ENCODE data around the gene ADAMTS16.
"Not testable (repeated sequence)": the region's sequence is repeated elsewhere in the genome, so short reads cannot be mapped to it uniquely, and the experiment has no call there.

The ADAMTS16 gene

DNA sequence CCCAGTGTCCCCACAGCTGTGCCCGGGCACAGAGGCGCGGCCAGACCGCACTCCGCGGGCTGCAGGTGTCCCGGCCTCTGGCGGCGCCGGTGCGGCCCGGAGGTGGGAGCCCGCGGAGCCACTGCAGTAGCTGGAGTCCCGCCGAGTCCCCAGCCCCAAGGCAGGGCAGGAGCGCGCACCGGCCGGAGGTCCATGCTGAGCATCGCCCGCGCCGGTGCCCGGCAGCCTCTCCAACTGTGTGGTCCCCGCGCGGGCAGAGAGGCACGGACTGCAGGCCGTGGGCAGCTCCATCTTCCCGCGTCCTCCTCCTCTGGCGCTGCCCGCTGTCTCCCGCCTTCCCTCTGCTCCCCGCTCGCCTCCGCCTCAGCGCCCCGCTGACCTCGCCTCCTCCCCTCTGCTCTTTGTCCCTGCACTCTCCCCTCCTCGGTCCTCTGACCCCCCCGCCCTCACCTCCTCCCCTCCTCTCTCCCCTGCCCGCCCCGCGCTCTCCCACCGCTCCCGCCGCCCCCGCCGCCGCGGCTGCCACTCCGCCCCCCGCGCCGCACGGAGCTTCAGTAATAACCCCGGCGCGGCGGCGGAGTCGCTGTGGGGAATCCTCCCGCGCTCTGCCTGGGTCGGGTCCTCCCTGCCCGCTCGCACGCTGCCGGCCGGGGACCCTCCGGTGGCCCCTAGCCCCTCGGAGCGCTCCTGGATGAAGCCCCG, at the start of gene ADAMTS16:
TSS of gene ADAMTS16 (plus strand) at position 554 of the 702 bp plus-strand sequence. CDS start at position 692, 138 bp downstream.
- no peak for DNase-seq

DNA sequence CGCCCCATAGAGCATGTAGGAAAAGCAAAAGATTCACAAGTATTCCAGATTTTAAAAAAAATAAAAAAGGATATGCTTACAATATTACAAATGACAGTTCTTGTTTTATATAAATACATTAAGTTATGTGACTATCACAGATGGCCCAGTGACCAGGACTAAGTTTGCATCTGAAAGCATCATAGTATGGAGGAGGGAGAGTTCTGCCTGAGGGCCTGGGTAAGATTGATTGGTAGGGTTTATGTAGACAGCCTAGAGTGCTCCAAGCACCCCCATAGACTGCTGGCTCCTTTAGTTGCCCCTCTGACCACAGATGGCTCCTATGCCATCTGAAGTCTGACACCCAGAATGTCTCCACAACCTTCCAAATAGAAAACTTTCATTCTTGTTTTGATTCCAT, 48.0 kb upstream of the ADAMTS16 start:
- no peak for DNase-seq

GRCh38 chr5:5100635-5101034, 39.5 kb upstream of the ADAMTS16 start:
- no peak for DNase-seq

- no peak for DNase-seq
These were observed 38.5 kb upstream of the ADAMTS16 start for GRCh38 chr5:5101676-5102075.

- no peak for DNase-seq
These were observed 36.9 kb upstream of the ADAMTS16 start for GRCh38 chr5:5103245-5103644.

DNA sequence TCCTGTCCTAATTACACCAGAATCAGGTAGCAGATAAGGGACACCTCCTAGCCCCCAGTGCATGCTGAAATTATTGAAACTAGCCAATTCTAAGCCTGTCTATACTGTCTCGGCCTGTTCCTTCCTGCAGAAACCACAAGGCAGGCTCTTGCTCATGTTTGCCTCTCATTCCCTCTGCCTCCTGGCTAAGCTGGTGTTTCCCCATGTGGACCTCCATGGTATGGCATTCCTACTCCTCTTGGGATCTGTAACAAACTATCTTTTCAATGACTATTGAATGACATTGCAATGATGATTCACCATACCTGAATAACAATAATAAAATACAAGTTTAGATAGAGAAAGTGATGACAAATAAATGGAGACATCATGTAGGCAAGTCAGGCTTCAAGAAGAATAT, 35.6 kb upstream of the ADAMTS16 start:
- no peak for DNase-seq

GRCh38 chr5:5105531-5105930, 34.6 kb upstream of the ADAMTS16 start:
- DNase-seq, result no peak

GRCh38 chr5:5116956-5117355, 23.2 kb upstream of the ADAMTS16 start:
- no peak for DNase-seq

DNA sequence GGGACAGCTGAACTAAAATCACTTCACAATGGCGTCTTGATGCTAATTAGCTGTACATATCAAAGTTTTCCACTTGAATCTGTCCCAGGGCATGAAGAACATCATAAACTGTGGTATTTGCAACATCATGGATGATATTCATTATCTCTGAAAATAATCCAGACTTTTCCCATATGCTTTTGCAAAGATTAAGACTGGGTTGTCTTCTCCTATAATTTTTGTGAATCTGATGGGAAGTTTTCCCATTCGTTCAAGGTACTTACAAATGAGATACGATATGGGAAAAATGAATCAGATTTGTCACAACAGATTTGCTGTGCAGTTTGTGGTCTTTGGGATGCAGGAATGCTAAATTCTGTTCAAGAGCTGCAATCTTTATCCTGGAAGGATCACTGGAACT, 17.4 kb upstream of the ADAMTS16 start:
- DNase-seq, result no peak

GRCh38 chr5:5124231-5124630, 15.9 kb upstream of the ADAMTS16 start:
- no peak for DNase-seq

GRCh38 chr5:5126444-5126843, 13.7 kb upstream of the ADAMTS16 start:
- DNase-seq, result no peak

DNA sequence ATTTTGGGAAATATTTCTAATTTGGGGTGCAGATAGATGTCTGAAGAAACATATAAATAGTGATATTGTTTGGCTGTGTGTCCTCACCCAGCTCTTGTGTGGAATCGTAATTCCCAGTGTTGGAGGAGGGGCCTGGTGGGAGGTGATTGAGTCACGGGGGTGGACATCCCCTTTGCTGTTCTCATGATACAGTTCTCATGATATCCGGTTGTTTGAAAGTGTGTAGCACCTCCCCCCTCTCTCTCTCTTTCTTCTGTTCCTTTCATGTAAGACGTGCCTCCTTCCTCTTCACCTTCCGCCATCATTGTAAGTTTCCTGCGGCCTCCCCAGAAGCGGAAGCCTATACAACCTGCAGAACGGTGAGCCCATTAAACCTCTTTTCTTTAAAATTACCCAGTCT, 11.4 kb upstream of the ADAMTS16 start:
- no peak for DNase-seq

DNA sequence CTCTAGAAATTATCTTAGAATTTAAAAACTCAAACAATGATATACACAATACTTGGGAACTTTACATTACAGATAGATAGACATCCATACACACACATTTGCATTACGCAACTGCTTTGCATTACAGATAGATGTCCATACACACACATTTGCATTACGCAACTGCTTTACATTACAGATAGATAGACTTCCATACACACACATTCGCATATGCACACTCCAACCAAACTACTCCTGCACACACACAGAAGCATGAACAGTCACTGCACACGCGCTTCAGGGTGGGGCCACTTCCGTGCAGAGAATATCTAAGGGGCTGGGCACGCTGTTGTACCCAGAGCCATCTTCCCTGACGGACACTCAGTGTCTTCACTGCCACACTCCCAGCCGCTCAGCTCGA, 7.9 kb upstream of the ADAMTS16 start:
- DNase-seq, result no peak

GRCh38 chr5:5132693-5133295, 7.3 kb upstream of the ADAMTS16 start:
- no peak for DNase-seq

GRCh38 chr5:5134107-5134506, 6.0 kb upstream of the ADAMTS16 start:
- no peak for DNase-seq

GRCh38 chr5:5135957-5136676, 4.0 kb upstream of the ADAMTS16 start:
- DNase-seq, result no peak

- not testable (repeated sequence) for DNase-seq
These were observed 2.3 kb upstream of the ADAMTS16 start for GRCh38 chr5:5137851-5138250.

DNA sequence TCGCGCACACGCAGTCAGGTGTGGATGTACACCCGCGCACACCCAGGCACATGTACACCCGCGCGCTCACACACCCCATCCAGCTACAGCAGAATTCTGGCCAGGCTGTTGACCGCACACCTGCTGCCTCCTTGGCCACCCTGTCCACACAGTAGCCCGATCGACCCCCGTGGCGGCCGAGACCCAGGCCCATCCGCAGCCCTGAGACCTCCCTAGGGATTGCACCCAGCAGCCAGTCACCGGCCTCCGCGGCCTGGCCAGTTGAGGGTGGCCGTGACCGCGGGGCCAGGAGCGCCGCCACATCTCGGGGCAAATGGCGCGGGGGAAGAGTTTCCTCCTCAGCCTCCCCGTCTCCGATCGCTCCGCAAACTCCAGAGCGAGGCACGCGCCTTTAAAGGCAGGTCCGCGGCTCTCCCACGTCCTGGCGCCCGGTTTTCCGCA, 774 bp upstream of the ADAMTS16 start:
- no peak for DNase-seq

- DNase-seq, result no peak
These were observed 579 bp downstream of the ADAMTS16 start for GRCh38 chr5:5140479-5141338.

DNA sequence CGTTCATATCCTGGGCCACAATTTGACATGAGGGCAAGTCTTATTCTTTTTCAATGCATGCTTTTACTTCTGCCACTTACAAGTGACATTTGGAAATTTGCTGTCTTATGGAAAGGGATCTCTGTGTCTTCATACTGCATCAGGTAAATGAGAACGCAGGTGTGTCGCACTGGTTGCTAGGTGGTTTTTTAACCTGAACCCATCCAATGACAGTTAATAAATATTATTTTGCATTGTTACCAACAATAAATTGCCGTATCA, 1.1 kb downstream of the ADAMTS16 start:
- no peak for DNase-seq

DNA sequence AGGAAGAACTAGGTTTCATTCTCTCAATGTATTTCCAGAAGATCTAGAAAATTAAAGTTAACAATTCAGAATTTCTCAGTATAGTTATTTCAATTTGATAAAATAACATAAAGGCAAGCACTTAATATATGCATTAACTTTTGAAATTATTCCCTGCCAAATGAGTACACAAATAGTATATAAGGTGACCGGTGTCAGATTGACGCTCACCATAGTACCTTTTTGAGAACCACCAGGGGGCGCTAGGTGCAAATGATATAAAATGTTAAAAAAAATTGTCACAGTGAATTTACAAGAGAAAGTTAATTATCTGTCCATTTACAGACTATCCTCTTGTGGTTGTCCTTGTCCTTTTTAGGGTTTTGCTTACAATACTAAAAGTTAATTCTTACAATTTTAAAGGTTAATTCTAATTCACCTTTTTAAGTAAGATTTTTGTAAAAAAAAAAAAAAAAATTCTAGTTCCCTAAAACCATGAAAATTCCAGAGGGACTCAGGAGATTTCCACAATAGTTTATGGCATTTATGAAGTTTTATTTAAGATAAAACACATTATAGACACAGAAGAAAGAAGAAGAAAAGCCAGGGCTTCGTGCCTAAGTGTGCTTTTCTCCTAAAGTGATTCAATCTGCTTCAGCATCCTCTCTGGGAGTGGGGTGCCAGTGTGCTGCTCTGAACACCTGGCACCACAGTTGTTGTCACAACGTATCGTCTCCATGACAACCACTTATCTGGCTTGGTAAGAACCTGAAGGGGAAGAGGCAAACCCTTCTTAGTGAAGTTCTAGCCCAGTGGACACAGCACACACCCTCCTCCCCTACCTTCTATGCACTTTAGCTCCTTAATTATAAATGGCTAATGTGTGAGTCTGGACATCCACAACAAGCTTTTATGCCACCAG, 1.7 kb downstream of the ADAMTS16 start:
- DNase-seq, result peak; percentile 59

DNA sequence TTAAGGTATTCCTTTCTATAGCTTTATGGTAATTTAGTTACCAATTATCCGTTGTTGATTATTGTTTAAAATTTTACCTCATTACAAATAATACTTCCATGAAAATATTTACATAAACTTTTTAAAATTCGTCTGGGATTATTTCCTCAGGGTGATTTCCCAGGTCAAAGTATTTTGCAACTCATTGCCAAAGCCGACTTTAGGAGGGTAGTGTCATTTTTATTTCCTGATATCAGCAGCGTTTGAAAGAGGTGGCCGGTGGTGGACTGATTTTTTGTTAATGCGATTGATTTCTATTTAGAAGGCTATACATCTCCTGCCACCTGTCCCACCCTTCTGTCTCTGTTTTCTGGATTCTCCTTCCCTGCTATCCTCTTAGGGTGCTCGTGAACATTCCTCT, 4.3 kb downstream of the ADAMTS16 start:
- no peak for DNase-seq

All from CD4-positive, alpha-beta T cell treated with Interleukin-17A for 1 hour (primary cell).